Osteoblast (primary cell): ENCODE results near the gene TNS4. TPM values are rescaled to one million over a fixed set of nuclear protein-coding genes. Genes with fewer than 3 reads are reported as not detected.

Experiments
- DNase-seq: peaks from one replicate; pipeline ENCODE4 v3.0.0; 2011; ENCODE audit warnings: low spot score, mixed read lengths; ENCODE audit not compliant: insufficient read length; ENCODE audit errors: missing footprints
- H2AFZ ChIP-seq: 2 replicates; pipeline ENCODE4 v1.6.0; 2011; ENCODE audit warnings: mild to moderate bottlenecking, low read length
- H3K27ac ChIP-seq: 2 replicates; pipeline ENCODE4 v1.5.1; 2011; ENCODE audit warnings: mild to moderate bottlenecking, low read depth, low read length, moderate library complexity
- H3K27me3 ChIP-seq: 2 replicates; pipeline ENCODE4 v1.6.0; 2012; ENCODE audit warnings: mild to moderate bottlenecking, control low read depth, inconsistent platforms, low read length, moderate library complexity; ENCODE audit not compliant: insufficient read depth
- H3K36me3 ChIP-seq: 2 replicates; pipeline ENCODE4 v1.5.1; 2011; ENCODE audit warnings: mild to moderate bottlenecking, low read length, control low read depth, moderate library complexity; ENCODE audit not compliant: insufficient read depth
- H3K4me1 ChIP-seq: 2 replicates; pipeline ENCODE4 v1.5.1; 2011; ENCODE audit warnings: mild to moderate bottlenecking, low read length, control low read depth, moderate library complexity; ENCODE audit not compliant: insufficient read depth
- H3K4me2 ChIP-seq: 2 replicates; pipeline ENCODE4 v1.6.0; 2011; ENCODE audit warnings: mild to moderate bottlenecking, low read length; ENCODE audit not compliant: insufficient read depth
- H3K4me3 ChIP-seq: fragments of 200-600 bp; sonication (generic); 3 replicates; pipeline ENCODE4 v1.5.1; 2012; ENCODE audit warnings: mild to moderate bottlenecking, low read length, inconsistent platforms; ENCODE audit not compliant: insufficient read depth
- H3K79me2 ChIP-seq: 2 replicates; pipeline ENCODE4 v1.6.0; 2012; ENCODE audit warnings: mild to moderate bottlenecking, low read length, control low read depth, inconsistent platforms; ENCODE audit not compliant: insufficient read depth
- H3K9me3 ChIP-seq: 2 replicates; pipeline ENCODE4 v1.5.1; 2011; ENCODE audit warnings: low read depth, low read length, control low read depth
- H4K20me1 ChIP-seq: 2 replicates; pipeline ENCODE4 v1.6.0; 2012; ENCODE audit warnings: mild to moderate bottlenecking, low read length, control low read depth; ENCODE audit not compliant: insufficient read depth
- total RNA-seq: library from RNA; depleted of rRNA; stranded (reverse); fragments of >200 nt; gene quantifications from 2 replicates; pipeline ENCODE4 v1.2.3, GENCODE V29; 2012
- TF ChIP-seq, protein P1 (sequence below): IDR thresholded peaks from 2 replicates; pipeline ENCODE4 v1.5.1; 2011; ENCODE audit warnings: mild to moderate bottlenecking, low read depth, low read length, moderate library complexity; ENCODE audit errors: extremely low read depth

The TNS4 gene
- total RNA-seq, 1 donor = under 0.01 TPM

DNA sequence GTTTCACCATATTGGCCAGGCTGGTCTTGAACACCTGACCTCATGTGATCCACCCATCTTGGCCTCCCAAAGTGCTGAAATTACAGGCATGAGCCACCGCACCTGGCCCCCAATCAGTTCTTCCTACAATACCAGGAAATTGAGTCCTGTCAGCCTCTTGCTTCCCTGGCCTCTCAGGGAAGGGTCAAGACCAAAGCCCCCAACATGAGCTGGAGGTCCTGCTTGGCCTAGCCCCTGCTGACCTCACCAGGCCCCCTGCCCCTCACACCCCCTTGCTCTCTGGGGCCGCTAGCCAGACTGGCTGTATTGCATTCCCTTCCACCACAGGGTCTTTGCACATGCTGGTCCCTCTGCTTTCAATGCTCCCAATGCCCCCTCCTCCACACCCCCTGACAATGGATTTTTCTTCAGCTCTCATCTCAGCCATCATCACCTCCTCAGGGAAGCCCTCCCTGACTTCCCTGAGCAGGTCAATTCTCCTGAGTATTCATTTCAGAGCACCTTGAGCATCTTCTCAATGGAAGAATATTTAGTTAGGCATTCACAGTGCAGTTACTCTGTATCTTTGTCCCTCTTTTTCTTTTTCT is 34.0 kb downstream of the TNS4 start:
- TF ChIP-seq, protein P1, sequence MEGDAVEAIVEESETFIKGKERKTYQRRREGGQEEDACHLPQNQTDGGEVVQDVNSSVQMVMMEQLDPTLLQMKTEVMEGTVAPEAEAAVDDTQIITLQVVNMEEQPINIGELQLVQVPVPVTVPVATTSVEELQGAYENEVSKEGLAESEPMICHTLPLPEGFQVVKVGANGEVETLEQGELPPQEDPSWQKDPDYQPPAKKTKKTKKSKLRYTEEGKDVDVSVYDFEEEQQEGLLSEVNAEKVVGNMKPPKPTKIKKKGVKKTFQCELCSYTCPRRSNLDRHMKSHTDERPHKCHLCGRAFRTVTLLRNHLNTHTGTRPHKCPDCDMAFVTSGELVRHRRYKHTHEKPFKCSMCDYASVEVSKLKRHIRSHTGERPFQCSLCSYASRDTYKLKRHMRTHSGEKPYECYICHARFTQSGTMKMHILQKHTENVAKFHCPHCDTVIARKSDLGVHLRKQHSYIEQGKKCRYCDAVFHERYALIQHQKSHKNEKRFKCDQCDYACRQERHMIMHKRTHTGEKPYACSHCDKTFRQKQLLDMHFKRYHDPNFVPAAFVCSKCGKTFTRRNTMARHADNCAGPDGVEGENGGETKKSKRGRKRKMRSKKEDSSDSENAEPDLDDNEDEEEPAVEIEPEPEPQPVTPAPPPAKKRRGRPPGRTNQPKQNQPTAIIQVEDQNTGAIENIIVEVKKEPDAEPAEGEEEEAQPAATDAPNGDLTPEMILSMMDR = no peak
- no peak overlapping the region for H2AFZ ChIP-seq
- H3K9me3 ChIP-seq = no peaks in the 10 kb centered on the region

DNA sequence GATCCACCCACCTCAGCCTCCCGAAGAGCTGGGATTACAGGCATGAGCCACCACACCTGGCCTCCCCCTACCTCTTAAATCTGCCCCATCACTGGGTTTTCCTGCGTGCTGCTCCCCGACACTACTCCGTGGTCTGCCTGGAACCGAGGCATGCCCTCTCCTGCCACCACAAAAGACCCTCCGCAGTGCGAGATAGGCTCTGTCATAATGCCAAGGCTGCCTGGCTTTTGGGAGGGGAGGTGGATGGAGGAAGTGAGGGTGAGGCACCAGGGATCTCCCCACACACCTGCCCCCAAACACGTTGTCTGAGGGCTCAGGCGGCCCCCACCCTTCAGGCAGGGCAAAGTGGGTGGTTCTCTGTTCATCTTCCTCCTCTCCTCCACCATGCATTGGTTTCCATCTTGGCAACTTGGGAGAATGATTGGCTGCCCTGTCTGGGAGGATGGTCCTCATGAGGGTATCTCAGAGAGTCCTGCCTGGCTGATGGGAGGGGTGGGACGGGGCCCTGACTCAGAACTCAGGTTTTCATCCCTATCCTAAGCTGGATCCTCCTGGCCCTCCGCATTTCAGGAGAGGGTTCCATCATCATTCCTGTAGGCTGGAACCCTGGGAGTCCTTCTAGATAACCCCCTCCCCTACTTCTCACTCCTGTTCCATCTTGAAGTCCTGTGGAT is 35.0 kb downstream of the TNS4 start:
- no peak overlapping the region for H2AFZ ChIP-seq
- H3K4me1 ChIP-seq = peaks cover 8% of the 10 kb centered on the region
- DNase-seq = peak; percentile 31
- peaks cover 4% of the 10 kb centered on the region for H4K20me1 ChIP-seq
- H3K27ac ChIP-seq = no peak overlapping the region
- H3K27me3 ChIP-seq = no peaks in the 10 kb centered on the region
- no peaks in the 10 kb centered on the region for H3K9me3 ChIP-seq
- TF ChIP-seq, protein P1 = no peak
- H3K4me2 ChIP-seq = no peak overlapping the region
- no peaks in the 10 kb centered on the region for H3K79me2 ChIP-seq
- H3K36me3 ChIP-seq = no peaks in the 10 kb centered on the region
- H3K4me3 ChIP-seq = no peak overlapping the region

More for the DNA sequence above, 34.0 kb downstream of the TNS4 start:
- Histone ChIP-seq H3K4me2 (no peak overlapping the region), H3K79me2 (no peaks in the 10 kb centered on the region), H3K4me1 (peaks cover 17% of the 10 kb centered on the region), H4K20me1 (no peaks in the 10 kb centered on the region), H3K36me3 (no peaks in the 10 kb centered on the region), H3K27me3 (no peaks in the 10 kb centered on the region), H3K27ac (no peak overlapping the region), H3K4me3 (no peak overlapping the region)
- DNase-seq = no peak

GRCh38 chr17:40464392-40464855 is 37.0 kb downstream of the TNS4 start:
- Histone ChIP-seq H3K4me1 (peaks cover 4% of the 10 kb centered on the region), H3K79me2 (no peaks in the 10 kb centered on the region), H3K4me2 (no peak overlapping the region), H3K27me3 (no peaks in the 10 kb centered on the region), H2AFZ (no peak overlapping the region), H3K36me3 (peaks cover 7% of the 10 kb centered on the region), H4K20me1 (peaks cover 9% of the 10 kb centered on the region), H3K4me3 (no peak overlapping the region), H3K9me3 (no peaks in the 10 kb centered on the region), H3K27ac (no peak overlapping the region)
- no peak for DNase-seq
- TF ChIP-seq, protein P1 = no peak

DNA sequence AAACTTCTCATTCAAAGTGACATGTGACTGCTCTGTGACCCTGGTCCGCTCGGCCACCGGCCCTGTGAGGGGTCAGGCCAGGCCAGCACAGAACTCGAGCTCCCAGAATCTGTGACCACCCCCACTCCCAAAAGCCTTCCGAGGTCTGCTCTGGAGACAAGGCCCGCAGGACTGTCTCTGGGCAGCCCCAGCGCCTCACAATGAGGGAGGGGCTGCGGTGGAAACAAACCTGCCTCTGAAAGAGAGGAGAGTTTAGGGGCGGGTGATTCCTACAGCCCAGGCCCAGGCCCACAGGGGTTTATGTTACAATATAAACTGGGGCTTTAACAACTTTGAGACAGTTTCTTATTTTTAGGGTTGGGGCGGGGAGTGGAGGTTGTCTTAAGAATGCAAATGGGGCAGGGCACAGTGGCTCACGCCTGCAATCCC is 38.3 kb downstream of the TNS4 start:
- H4K20me1 ChIP-seq = peaks cover 21% of the 10 kb centered on the region
- no peak overlapping the region for H3K4me3 ChIP-seq
- H3K27ac ChIP-seq = peak overlapping the region; percentile 25
- H3K4me1 ChIP-seq = peaks cover 9% of the 10 kb centered on the region
- peak; percentile 55 for DNase-seq
- no peaks in the 10 kb centered on the region for H3K9me3 ChIP-seq
- H3K79me2 ChIP-seq = no peaks in the 10 kb centered on the region
- H2AFZ ChIP-seq = no peak overlapping the region
- H3K4me2 ChIP-seq = no peak overlapping the region
- peaks cover 20% of the 10 kb centered on the region for H3K36me3 ChIP-seq
- no peaks in the 10 kb centered on the region for H3K27me3 ChIP-seq
- TF ChIP-seq, protein P1 = no peak
